Stimulated activated CD4-positive, alpha-beta T cell treated with anti-CD3 and anti-CD28 coated beads, TNF-alpha, amount 100 ng/mL, for 1 hour (primary cell): ENCODE measurements around the gene TMEM37.
"Not testable (repeated sequence)": the region's sequence is repeated elsewhere in the genome, so short reads cannot be mapped to it uniquely, and the experiment has no call there.

Experiments
- DNase-seq, 3 donors: peaks; one replicate each; pipeline ENCODE4 v3.0.0-alpha.2; 2020; ENCODE audit warnings: low read depth in 3 of 3, low spot score in 1 of 3

TMEM37 gene

GRCh38 chr2:119431155-119431975 lies at the start of gene TMEM37:
Gene TMEM37 (plus strand): TSS chr2:119431854. CDS start chr2:119431904, 50 bp downstream.
- DNase-seq, result no peak

- DNase-seq, result no peak
Observed at GRCh38 chr2:119383410-119384140, 48.1 kb upstream of the TMEM37 start.

DNA sequence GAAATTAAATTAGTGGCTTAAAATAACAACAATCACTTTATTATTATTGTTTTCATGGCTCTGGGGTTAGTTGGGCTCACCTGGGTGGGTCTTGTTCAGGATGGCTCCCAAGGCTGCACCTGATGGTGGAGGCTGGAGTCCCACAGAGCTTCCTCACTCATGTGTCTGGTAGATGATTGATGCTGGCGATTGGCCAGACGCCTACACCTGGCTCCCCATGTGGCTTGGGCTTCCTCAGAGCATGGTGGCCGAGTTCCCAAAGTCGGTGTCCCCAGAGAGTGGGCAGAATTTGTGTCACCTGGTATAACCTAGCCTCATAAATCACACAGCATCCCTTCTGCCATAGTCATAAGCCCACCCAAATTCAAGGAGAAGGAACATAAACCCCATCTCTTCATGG lies 46.7 kb upstream of the TMEM37 start:
- DNase-seq, result no peak

DNA sequence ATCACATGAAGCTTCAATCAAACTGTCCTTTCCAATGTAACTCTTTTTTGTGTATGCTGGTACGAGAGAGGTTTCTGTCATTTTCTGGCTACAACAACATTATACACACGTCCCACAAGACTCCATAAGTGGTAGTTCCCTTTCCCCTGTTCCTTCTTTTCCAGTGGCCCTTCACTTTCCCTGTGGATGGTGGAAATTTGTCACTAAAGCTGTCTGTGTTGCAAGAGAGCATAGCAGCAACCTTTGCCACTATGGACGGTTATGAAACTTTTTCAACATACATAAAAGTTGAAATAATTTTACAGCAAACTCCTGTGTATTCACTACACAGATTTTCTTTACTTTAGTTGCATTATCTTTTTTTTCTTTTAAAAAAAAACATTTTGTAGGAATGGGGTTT lies 46.2 kb upstream of the TMEM37 start:
- no peak for DNase-seq

DNA sequence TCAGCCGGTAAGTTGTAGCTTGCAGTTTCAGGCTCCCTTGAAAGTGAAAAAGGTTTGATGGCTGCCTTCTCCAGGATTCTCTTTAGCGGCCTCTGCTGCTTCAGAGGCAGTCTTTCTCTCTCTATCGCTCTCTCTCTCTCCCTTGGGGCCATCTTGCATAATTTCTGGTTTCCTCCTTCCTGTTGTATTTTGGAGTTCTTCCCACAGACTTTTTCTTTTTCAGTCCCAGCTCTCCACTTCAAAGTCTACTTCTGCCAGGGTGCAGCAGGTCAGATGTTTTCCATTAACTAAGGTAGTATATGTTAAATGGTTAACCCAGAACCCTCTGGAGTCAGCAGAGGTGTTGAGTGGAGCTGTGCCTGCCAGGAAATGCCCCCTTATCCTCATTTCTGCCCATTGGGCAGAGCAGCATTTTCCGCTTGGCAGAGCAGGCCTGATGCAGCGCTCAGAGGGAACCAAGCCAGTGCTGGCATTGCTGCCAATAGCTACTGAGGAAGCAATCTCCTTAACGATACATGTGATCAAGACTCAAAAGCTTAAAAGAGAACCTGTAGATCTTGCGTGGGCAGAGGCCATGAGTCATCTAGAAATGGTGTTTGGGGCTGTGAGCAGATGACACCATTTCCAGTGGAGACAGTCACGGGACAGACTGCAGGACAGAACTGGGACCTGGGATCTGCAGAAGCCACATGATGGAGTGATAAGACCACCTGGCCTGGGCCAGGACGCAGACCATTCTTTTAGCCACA lies 44.1 kb upstream of the TMEM37 start:
- no peak for DNase-seq

DNA sequence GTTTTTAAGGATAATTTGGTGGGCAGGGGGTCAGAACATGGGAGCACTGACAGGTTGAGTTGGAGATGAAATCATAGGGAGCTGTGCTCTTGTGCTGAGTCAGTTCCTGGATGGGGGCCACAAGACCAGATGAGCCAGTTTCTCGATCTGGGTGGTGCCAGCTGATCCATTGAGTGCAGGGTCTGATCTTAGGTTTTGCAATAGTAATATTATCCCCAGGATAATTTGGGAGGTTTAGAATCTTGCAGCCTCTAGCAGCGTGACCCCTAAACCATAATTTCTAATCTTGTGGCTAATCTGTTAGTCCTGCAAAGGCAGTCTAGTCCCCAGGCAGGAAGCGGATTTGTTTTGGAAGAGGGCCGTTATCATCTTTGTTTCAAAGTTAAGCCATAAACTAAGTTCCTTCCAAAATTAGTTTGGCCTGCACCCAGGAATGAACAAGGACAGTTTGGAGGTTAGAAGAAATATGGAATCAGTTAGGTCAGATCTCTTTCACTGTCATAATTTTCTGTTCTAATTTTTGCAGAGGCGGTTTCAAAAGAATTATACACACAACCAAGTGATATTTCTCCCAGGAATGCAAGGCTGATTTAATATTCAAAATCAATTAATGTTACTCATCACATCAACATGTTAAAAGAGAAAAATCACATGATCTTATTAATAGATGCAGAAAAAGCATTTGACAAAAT lies 41.9 kb upstream of the TMEM37 start:
- DNase-seq, result no peak

- DNase-seq, result no peak
Observed at GRCh38 chr2:119393971-119394748, 37.5 kb upstream of the TMEM37 start.

DNA sequence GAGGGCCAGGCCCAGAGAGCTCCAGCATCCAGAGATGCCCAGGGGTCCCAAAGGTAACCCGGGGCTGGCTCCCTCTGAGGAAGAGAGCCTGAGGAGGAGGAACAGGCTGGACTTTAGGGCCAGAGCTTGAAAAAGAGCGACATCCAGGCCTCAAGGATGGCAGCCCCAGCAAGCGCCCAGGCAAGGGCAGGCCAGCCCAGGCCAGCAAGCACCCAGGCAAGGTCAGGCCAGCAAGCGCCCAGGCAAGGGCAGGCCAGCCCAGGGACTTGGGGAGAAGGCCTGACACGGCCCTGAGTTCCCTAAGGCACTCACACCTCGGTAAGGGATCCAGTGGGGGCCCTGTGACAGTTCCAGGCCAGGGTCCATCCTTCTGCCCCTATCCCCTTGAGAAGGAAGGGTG lies 34.5 kb upstream of the TMEM37 start:
- DNase-seq, result no peak

GRCh38 chr2:119402106-119402505 lies 29.5 kb upstream of the TMEM37 start:
- DNase-seq, result no peak

GRCh38 chr2:119402645-119403560 lies 28.8 kb upstream of the TMEM37 start:
- no peak for DNase-seq

GRCh38 chr2:119403618-119404017 lies 28.0 kb upstream of the TMEM37 start:
- DNase-seq, result not testable (repeated sequence)

DNA sequence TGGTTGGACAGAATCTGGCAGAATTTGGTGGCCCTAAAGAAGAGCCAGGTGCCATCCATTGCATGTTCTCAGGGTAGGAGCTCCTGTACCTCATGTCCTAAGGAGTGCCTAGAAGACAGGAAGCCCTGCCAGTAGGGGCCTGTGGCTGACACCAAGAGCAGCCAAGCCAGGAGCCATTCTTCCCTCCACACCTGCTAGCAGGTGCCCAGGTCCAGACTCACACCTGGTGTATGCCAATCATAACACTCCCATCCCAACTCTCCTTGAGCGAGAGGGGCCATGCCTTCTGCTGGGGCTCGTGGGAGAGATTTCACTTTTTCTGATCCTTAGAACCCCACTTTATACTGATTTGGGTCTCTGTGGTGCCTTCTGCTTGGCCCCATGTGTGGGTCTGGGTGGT lies 26.5 kb upstream of the TMEM37 start:
- DNase-seq, result no peak

- no peak for DNase-seq
Observed at GRCh38 chr2:119407430-119408220, 24.0 kb upstream of the TMEM37 start.

GRCh38 chr2:119408221-119408619 lies 23.4 kb upstream of the TMEM37 start:
- DNase-seq, result no peak

- no peak for DNase-seq
Observed at GRCh38 chr2:119409506-119409905, 22.1 kb upstream of the TMEM37 start.

- DNase-seq, result no peak
Observed at GRCh38 chr2:119414894-119415293, 16.8 kb upstream of the TMEM37 start.

GRCh38 chr2:119415630-119416029 lies 16.0 kb upstream of the TMEM37 start:
- no peak for DNase-seq

- DNase-seq, result no peak
Observed at GRCh38 chr2:119416299-119416923, 15.2 kb upstream of the TMEM37 start.
